Neural progenitor cell (in vitro differentiated cells): ENCODE results near the gene BOD1L2. TPM values are rescaled to one million over a fixed set of nuclear protein-coding genes. Genes with fewer than 3 reads are reported as not detected.

Experiments used
- DNase-seq: peaks from one replicate; pipeline ENCODE4 v3.0.0-alpha.2; 2016; ENCODE audit warnings: low spot score
- H2AFZ ChIP-seq: fragments of 200-600 bp; sonication (generic); replicated peaks from 2 replicates; pipeline ENCODE4 v1.6.1; 2016; ENCODE audit warnings: antibody characterized with exemption
- H3F3A ChIP-seq: fragments of 200-600 bp; sonication (generic); 2 replicates; pipeline ENCODE4 v1.6.1; 2016; ENCODE audit warnings: antibody characterized with exemption, low read depth
- H3K27ac ChIP-seq: fragments of 200-600 bp; sonication (generic); 2 replicates; pipeline ENCODE4 v1.5.1; 2016; ENCODE audit warnings: mild to moderate bottlenecking
- H3K27me3 ChIP-seq: fragments of 200-600 bp; sonication (generic); 2 replicates; pipeline ENCODE4 v1.6.1; 2016; ENCODE audit warnings: mild to moderate bottlenecking, moderate library complexity
- H3K36me3 ChIP-seq: fragments of 200-600 bp; sonication (generic); 2 replicates; pipeline ENCODE4 v1.5.1; 2016
- H3K4me1 ChIP-seq: fragments of 200-600 bp; sonication (generic); 2 replicates; pipeline ENCODE4 v1.6.1; 2016; ENCODE audit warnings: mixed run types
- H3K4me2 ChIP-seq: fragments of 200-600 bp; sonication (generic); 2 replicates; pipeline ENCODE4 v1.6.1; 2016
- H3K4me3 ChIP-seq: fragments of 200-600 bp; sonication (generic); 2 replicates; pipeline ENCODE4 v1.5.1; 2016
- H3K79me2 ChIP-seq: fragments of 200-600 bp; sonication (generic); 2 replicates; pipeline ENCODE4 v1.6.1; 2016; ENCODE audit warnings: low read depth
- H3K9ac ChIP-seq: fragments of 200-600 bp; sonication (generic); 2 replicates; pipeline ENCODE4 v1.6.1; 2016
- H3K9me3 ChIP-seq: fragments of 200-600 bp; sonication (generic); 2 replicates; pipeline ENCODE4 v1.5.1; 2016; ENCODE audit warnings: low read depth
- H4K20me1 ChIP-seq: fragments of 200-600 bp; sonication (generic); 2 replicates; pipeline ENCODE4 v1.6.1; 2016; ENCODE audit warnings: low read depth
- H3K27ac Mint-ChIP-seq: 3 replicates; pipeline ENCODE4 v1.8.0; 2021; ENCODE audit warnings: mixed read lengths
- H3K27me3 Mint-ChIP-seq: 2 replicates; pipeline ENCODE4 v1.8.0; 2022; ENCODE audit warnings: low read depth, mild to moderate bottlenecking, inconsistent platforms, moderate library complexity, mixed read lengths; ENCODE audit not compliant: insufficient read depth
- H3K36me3 Mint-ChIP-seq: 3 replicates; pipeline ENCODE4 v1.8.0; 2021; ENCODE audit warnings: mixed read lengths
- H3K4me1 Mint-ChIP-seq: 3 replicates; pipeline ENCODE4 v1.8.0; 2021; ENCODE audit warnings: mixed read lengths
- H3K4me3 Mint-ChIP-seq: 3 replicates; pipeline ENCODE4 v1.8.0; 2021; ENCODE audit warnings: mild to moderate bottlenecking, moderate library complexity, mixed read lengths
- H3K9me3 Mint-ChIP-seq: 3 replicates; pipeline ENCODE4 v1.8.0; 2020; ENCODE audit warnings: mixed read lengths
- CTCF ChIP-seq: fragments of 200-600 bp; sonication (generic); IDR thresholded peaks from 2 replicates; pipeline ENCODE4 v1.5.1; 2017; ENCODE audit warnings: antibody characterized with exemption, mild to moderate bottlenecking
- EZH2 ChIP-seq: fragments of 200-600 bp; sonication (generic); IDR thresholded peaks from 2 replicates; pipeline ENCODE4 v1.6.1; 2017; ENCODE audit warnings: antibody characterized with exemption, mild to moderate bottlenecking, moderate library complexity
- EZH2phosphoT487 ChIP-seq: fragments of 200-600 bp; sonication (generic); IDR thresholded peaks from 2 replicates; pipeline ENCODE4 v1.6.1; 2017; ENCODE audit warnings: antibody characterized with exemption
- total RNA-seq: library from RNA; depleted of rRNA; stranded (reverse); fragments of >200 nt; gene quantifications from 2 replicates; pipeline ENCODE4 v1.2.3, GENCODE V29; 2015; ENCODE audit warnings: low replicate concordance

BOD1L2 gene
- total RNA-seq, 1 donor from 2014 or later: not detected

DNA sequence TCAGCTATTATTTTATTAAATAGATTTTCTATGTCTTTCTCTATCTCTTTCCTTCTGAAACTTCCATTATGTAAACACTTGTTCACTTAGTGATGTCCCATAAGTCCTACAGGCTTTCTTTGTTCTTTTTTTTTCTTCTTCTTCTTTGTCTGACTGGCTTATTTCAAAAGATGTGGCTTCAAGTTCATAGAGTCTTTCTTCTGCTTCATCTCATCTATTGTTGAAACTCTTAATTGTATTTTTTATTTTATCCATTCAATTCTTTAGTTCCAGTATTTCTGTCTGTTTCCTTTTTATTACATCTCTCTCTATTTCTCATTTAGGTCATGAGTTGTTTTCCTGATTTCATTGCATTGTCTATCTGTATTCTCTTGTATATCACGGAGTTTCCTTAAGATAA lies 38.5 kb downstream of the BOD1L2 start:
- no peaks in the 10 kb centered on the region for H3K36me3 ChIP-seq
- no peak overlapping the region for H3K4me2 ChIP-seq
- H3K4me1 Mint-ChIP-seq: no peaks in the 10 kb centered on the region
- H3K27me3 ChIP-seq: no peaks in the 10 kb centered on the region
- H3K36me3 Mint-ChIP-seq: no peaks in the 10 kb centered on the region
- H3K79me2 ChIP-seq: no peaks in the 10 kb centered on the region
- no peak overlapping the region for H2AFZ ChIP-seq
- no peak overlapping the region for H3K4me3 ChIP-seq
- no peak for DNase-seq
- no peak overlapping the region for H3K4me3 Mint-ChIP-seq
- H3F3A ChIP-seq: no peaks in the 10 kb centered on the region
- no peak overlapping the region for H3K9ac ChIP-seq
- H3K4me1 ChIP-seq: no peaks in the 10 kb centered on the region
- no peak overlapping the region for H3K27ac Mint-ChIP-seq
- no peak for TF ChIP-seq EZH2phosphoT487
- no peak for TF ChIP-seq EZH2
- TF ChIP-seq CTCF: no peak
- peaks cover 30% of the 10 kb centered on the region for H3K9me3 Mint-ChIP-seq
- peaks cover 29% of the 10 kb centered on the region for H3K9me3 ChIP-seq
- H3K27me3 Mint-ChIP-seq: peaks cover 6% of the 10 kb centered on the region
- no peak overlapping the region for H3K27ac ChIP-seq
- no peaks in the 10 kb centered on the region for H4K20me1 ChIP-seq

DNA sequence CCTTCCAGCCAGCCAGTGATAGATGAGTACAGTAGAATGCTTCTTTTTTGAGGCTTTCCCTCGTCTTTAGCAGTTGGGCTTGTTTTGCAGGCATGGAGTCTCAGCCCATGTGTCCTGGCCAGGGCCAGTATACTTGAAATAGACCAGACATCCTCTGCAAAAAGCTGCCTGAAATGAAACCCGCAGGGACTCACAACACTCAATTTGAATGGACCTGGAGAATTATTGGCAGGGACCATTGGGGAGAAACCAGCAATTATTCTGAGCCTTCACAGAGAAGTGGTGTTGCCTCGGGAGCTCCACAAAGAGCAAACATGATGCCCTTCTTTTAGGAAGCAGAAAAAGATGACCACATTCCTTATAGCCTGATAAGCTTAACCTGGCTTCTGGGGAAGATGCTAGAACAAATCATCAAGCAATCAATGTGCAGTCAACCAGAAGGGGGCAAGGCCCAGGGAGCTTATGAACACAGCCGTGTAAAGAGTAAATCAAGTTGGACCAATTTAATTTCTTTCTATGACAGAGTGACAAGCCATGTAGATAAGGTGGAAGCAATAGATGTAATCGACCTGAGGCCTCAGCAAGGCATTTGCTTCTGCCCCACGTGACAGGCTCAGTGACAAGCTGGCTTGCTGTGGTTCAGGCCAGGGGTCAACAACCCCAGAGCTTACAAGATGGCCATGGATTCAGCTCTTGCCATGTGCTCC lies 42.1 kb downstream of the BOD1L2 start:
- peaks cover 6% of the 10 kb centered on the region for H3K27me3 Mint-ChIP-seq
- Histone ChIP-seq H3K27ac (no peak overlapping the region), H3K9me3 (peaks cover 16% of the 10 kb centered on the region), H2AFZ (peak overlapping the region; percentile 34), H3K36me3 (no peaks in the 10 kb centered on the region), H4K20me1 (no peaks in the 10 kb centered on the region), H3K4me2 (no peak overlapping the region), H3K4me3 (no peak overlapping the region), H3F3A (no peaks in the 10 kb centered on the region), H3K79me2 (no peaks in the 10 kb centered on the region), H3K9ac (no peak overlapping the region), H3K4me1 (no peaks in the 10 kb centered on the region), H3K27me3 (no peaks in the 10 kb centered on the region)
- TF ChIP-seq EZH2: no peak
- no peak for TF ChIP-seq EZH2phosphoT487
- TF ChIP-seq CTCF: no peak
- no peaks in the 10 kb centered on the region for H3K36me3 Mint-ChIP-seq
- H3K4me3 Mint-ChIP-seq: no peak overlapping the region
- H3K9me3 Mint-ChIP-seq: peaks cover 19% of the 10 kb centered on the region
- DNase-seq: no peak
- H3K27ac Mint-ChIP-seq: no peak overlapping the region
- H3K4me1 Mint-ChIP-seq: no peaks in the 10 kb centered on the region

- no peak overlapping the region for H3K4me3 ChIP-seq
- H2AFZ ChIP-seq: no peak overlapping the region
Observed at GRCh38 chr18:57190026-57190425, 43.1 kb downstream of the BOD1L2 start.

More at GRCh38 chr18:57190026-57190425, 43.1 kb downstream of the BOD1L2 start:
- no peaks in the 10 kb centered on the region for H3F3A ChIP-seq
- Mint-ChIP-seq H3K27ac (no peak overlapping the region), H3K9me3 (peaks cover 12% of the 10 kb centered on the region), H3K4me1 (no peaks in the 10 kb centered on the region), H3K4me3 (no peak overlapping the region), H3K36me3 (no peaks in the 10 kb centered on the region), H3K27me3 (peaks cover 9% of the 10 kb centered on the region)
- no peak for DNase-seq
- TF ChIP-seq EZH2phosphoT487 (no peak), EZH2 (no peak), CTCF (no peak)
- H3K9me3 ChIP-seq: peaks cover 7% of the 10 kb centered on the region
- H3K79me2 ChIP-seq: no peaks in the 10 kb centered on the region
- no peaks in the 10 kb centered on the region for H3K4me1 ChIP-seq
- no peak overlapping the region for H3K9ac ChIP-seq
- H4K20me1 ChIP-seq: no peaks in the 10 kb centered on the region
- no peaks in the 10 kb centered on the region for H3K36me3 ChIP-seq
- no peak overlapping the region for H3K4me2 ChIP-seq
- H3K27me3 ChIP-seq: no peaks in the 10 kb centered on the region
- no peak overlapping the region for H3K27ac ChIP-seq
